Stimulated activated naive CD4-positive, alpha-beta T cell (primary cell): ENCODE data around the gene BANK1.

ENCODE experiments used
- DNase-seq, 6 experiments: peaks; one replicate each; lab custom pipeline; 2025; lab: John Stamatoyannopoulos, UW

BANK1 gene

DNA sequence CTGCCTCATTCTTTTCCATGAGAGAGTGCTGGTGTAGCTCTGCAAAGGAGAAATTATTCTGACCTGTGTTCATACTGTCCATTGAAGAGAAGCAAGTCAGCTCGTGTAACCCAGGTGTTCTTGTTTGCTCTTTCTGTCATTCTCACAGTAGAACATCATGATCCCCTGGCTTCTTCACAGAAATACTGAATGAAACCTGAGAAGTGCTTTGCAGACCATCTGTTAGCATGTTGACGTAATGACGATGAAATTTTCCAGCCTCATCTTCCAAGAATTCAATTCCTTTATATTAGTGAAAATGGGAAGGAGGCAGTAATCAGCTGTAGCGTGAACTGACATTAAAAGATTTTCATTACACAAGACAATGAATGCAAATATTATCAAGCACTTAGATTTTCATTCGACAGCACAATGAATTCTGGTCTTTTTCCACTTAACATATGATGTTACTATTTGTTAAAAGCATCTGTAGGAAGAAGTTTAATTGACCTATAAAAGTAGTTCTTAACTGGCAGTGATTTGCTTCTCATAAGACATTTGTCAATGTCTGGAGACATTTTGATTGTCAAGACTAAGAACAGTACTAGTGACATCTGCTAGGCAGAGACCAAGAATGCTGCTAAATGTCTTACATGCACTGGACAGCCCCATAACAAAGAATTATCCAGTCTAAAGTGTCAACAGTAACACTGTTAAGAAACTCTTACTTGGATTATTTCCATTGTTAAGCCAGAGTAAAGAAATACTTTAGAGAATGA lies 246.3 kb downstream of the BANK1 start:
- no peak for DNase-seq

GRCh38 chr4:102037566-102037965 lies 247.0 kb downstream of the BANK1 start:
- no peak for DNase-seq

DNA sequence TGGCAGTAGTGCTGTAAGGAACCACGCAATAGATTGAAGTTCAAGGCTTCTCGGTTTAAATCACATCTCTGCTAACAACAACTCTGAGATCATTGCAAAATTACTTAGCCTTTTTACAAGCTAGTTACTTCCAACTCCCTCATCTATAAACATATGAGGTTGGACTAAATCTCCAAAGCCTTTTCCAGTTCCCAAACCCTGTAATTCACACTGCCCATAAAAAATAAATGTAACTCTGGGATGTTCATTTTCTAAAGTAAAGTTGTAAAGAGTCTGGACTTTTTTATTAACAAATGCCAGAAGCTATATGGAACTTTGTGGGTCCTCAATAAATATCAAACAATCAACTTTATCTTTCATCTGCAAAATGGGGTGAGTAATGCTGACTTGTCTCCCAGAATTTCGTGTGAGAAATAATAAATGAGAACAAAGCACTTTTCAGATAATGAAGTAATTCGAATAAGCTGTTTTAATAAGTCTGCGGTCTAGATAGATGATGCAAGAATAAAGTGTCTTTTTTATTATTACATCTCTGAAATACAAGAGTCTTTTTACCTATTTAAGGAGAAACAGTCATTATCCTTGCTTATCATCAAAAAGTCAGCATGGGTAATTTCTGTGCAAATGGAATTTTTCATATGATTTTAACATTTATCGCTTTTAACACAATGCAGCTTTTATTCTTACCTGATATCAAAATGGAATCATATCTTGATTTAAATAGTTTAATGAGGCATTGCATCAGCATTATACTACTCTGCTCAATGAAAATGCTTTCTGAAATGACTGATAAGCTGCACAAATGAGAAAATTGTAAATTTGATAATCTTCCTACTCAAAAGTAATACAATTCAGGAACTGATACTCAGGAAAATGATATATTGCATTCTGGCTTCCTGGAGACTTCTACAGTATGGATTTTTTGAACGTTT lies 252.6 kb downstream of the BANK1 start:
- no peak for DNase-seq

- no peak for DNase-seq
These were observed 257.1 kb downstream of the BANK1 start for GRCh38 chr4:102047616-102048015.

- DNase-seq, result no peak
These were observed 265.3 kb downstream of the BANK1 start for GRCh38 chr4:102055805-102056204.

DNA sequence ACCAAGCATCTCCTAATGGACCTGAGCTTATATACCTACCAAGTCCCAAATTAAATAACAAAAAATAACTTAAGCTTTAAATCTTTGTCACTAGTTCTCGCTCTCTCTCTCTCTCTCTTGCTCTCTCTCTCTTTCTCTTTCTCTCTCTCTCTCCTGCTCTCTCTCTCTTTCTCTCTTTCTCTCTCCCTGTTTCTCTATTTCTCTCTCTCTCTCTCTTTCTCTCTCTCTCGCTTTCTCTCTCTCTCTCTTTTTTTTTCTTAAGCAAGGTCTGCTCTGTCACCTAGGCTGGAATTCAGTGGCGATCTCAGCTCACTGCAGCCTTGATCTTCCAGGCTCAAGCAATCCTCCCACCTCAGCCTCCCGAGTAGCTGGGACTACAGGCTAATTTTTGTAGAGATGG lies 266.6 kb downstream of the BANK1 start:
- no peak for DNase-seq

- DNase-seq, result no peak
These were observed 270.6 kb downstream of the BANK1 start for GRCh38 chr4:102061133-102061532.

GRCh38 chr4:102064747-102065442 lies 274.4 kb downstream of the BANK1 start:
- no peak for DNase-seq

DNA sequence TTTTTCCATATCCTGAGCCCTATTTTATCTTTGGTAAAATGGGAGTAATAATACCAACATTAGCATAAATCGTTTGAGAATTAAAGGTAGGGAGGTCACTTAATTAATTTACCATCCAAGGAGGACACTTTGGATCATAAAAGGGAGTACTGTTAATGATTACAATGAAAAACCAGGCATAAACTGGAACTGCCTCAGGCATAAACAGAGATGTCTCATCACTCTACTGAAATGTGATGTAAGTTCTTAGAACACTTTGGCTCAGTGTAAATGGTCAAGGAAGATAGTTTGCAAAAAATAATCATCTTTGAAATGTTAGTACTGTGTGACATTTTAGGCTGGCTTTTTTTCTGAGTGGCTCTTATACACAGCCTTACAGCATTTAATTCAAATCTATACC lies 286.1 kb downstream of the BANK1 start:
- no peak for DNase-seq

DNA sequence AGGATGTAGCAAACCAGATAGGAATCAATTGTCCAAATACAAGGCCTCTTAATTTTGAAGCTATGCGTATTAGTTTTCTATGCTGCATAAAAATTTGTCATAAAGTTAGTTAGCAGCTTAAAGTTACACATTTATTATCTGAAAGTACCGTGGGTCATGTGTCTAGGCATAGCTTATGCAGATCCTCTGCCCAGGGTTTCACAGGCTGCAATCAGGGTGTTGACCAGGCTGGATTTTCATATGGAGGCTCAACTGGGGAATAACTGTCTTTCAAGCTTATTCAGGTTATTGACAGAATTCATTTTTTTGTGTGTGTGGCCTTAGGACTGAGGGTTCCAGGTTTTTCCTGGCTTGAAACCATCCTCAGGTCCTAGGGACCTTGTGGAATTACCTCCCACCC lies 289.7 kb downstream of the BANK1 start:
- DNase-seq, result no peak

DNA sequence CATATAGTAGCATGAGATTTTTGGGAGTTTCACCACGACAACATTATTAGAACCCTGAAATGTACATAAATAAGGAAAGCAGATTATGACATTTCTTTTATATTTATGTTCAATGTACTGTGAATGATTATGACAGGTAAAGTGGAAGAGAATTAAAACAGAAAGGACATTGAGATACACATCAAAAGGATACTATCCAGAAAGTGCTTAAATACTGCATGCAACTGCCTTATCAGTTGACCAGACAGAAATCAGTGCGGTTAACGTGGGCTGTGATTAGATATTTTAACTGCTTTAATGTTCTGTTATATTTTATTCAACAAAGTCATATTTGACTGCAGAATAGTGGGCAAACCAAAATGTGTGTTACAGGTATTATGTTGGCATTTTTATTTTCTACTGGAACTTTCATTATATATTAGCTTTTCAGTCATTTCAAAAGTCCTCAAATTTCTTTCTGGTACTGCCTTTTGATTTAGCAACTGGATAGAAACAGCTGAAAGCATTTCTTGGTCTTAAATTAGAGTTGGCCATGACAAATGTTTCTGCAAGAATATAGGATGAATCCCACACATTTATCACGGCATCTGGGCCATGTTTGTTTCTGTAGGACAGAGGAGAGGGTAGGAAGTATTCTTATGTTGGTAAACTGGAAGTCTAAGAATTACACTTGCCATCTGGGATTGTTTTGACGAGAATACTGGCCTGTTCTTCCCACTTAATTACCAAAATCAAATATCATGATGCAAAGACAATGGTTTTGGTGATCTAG lies 299.5 kb downstream of the BANK1 start:
- no peak for DNase-seq

GRCh38 chr4:102091656-102092055 lies 301.1 kb downstream of the BANK1 start:
- DNase-seq, result no peak

DNA sequence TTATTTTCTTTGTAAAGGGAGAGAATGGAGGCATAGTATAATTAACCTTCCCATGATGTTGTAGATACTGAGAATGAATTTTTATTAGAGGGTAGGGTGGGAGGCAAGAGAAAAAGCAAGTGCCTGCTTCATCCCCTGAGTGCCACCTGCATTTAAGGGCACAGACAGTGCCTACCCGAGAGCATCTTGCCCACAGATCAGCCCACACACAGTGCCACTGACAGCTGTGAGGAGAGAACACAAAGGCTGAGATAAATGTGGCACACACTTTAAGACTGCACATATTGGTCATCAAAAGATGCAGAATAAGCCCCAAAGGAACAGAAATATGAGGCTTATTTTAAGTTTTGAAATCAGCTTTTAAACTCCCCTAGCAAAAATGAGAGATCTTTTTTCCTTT lies 304.0 kb downstream of the BANK1 start:
- DNase-seq, result no peak

DNA sequence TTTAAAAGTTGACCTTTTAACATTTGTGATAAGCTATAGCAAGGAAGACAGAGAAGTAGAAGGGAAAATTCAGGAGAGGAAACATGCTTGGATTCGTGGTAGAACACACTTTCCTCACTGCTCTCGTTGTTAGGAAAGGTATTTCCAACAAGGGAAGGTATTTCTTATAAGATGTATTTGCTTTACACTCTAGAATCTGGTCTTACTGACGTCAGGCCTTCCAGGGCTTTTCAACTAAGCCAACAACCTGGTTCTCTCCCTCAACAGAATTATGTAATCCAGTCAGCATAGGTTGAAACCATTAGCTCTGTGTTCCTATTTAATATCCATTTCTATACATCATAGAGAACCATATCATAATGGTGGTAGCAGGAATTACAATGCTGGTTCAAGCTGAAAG lies 312.8 kb downstream of the BANK1 start:
- no peak for DNase-seq

DNA sequence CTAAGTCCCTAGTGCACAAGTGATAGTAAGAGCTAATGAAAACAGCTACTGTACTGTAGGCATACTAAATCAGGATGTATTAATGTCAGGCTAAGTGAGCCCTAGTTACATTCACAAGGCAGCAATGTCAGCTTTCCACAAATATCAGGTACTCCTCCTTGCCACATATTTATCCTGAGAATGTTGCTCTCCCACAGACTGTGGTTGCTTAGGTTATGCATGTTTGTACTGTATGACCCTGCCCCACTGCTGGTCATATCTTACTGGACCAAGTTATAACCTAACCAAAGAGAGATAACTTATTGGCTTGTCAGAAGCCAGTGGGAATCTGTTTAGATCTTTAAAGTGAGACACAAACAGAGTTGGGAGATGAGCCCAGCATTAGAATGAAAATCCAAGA lies 313.7 kb downstream of the BANK1 start:
- no peak for DNase-seq

GRCh38 chr4:102105983-102106382 lies 315.5 kb downstream of the BANK1 start:
- DNase-seq, result no peak

DNA sequence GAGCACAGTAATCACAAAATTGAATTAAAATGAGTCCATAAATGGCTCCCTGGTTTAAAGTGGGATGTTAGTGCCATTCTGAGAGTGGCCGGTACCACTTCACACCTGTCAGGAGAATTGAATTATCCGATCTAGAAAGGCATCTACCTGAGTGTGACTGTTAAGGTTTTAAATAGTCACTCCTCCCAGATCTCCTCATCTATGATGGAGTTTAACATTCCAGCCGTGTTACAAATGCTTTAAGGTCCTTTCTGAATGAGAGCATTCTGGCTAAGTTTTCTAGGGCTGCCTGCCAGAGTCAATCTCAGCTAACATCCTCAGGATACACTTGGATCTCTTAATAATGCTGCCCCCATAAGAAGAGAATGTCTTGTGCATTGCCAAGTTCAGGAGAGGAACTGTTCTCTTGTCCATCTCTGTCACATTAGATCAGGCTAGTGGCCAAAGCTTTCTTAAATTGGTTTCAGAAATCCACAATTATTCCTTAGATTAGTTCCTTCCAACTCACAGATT lies 323.6 kb downstream of the BANK1 start:
- no peak for DNase-seq

- DNase-seq, result no peak
These were observed 325.6 kb downstream of the BANK1 start for GRCh38 chr4:102116121-102116520.

DNA sequence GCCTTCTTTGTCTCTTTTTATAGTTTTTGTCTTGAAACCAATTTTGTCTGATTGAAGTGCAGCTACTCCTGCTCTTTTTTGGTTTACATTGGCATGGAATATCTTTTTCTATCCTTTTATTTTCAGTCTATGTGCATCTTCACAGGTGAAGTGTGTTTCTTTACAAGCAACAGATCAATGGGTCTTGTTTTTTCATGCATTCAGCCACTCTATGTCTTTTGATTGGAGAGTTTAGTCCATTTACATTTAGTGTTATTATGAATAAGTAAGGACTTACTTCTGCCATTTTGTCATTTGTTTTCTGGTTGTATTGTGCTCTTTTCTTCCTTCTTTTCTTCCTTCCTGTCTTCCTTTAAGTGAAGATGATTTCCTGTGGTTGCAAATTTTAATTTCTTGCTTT lies 330.3 kb downstream of the BANK1 start:
- no peak for DNase-seq
